ENCODE data around the gene SPNS3. TPM values are rescaled to one million over a fixed set of nuclear protein-coding genes. Genes with fewer than 3 reads are reported as not detected.
A peak's percentile ranks its signal among the peaks of the same experiment; 100 is the strongest.

SPNS3 gene
- total and polyA plus RNA-seq, 4 donors, result 0.16 to 2.3 (median 0.24) TPM

DNA sequence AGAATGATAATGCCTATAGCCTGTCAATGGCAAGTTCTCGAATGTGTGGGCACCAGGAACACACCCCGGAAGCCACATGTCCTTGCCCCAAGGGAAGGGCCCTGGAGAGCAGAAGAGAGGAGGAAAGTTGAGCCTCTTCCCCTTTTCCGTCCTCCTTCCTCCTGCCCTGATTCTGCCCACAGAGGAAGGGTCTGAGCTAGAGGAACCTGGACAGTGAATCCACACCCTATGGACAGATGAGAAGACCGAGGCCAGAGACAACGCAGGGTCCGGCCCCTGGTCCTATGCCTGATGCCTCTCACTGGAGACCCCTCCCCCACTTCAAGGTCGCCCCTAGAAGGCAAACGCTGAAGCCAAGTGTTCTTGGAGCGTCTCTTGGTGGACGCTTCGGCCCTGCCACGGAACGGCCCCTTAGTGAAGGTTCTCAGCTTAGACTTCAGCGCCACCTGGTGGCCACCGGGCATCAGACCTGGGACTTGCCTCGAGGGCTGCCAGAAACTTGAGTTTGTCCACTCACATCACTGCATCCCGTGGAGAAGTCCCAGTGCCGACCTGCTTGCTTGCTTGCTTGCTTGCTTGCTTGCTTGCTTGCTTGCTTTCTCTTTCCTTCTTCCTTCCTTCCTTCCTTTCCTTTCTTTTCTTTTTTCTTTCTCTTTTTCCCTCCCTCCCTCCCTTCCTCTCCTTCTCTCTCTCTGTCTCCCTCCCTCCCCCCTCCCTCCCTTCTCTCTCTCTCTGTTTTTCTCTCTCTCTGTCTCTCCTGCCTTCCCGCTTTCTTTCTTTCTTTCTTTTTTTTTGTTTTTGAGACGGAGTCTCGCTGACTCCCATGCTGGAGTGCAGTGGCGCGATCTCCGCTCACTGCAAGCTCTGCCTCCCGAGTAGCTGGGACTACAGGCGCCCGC lies 20.6 kb upstream of the SPNS3 start:
- peaks cover 0 to 2% (median 0%) of the 10 kb centered on the region in 4 donors for H3K4me1 ChIP-seq (ENCODE audit: control insufficient read depth in 4 of 4, insufficient read depth in 4 of 4, low read length in 3 of 4)
- TF ChIP-seq FOXA1 (IDR thresholded peaks at IDR 0.05), result no peak
- TF ChIP-seq CTCF (IDR thresholded peaks at IDR 0.05; ENCODE audit: low read depth, low read length, missing input control), result peak; percentile 92
- peak; percentile 94 to 98 for TF ChIP-seq RAD21 (IDR thresholded peaks at IDR 0.05)
- TF ChIP-seq, protein P1, sequence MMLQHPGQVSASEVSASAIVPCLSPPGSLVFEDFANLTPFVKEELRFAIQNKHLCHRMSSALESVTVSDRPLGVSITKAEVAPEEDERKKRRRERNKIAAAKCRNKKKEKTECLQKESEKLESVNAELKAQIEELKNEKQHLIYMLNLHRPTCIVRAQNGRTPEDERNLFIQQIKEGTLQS (IDR thresholded peaks at IDR 0.05), result no peak
- H3K27ac ChIP-seq (ENCODE audit: low read depth in 1 of 2, low read length in 2 of 2), result no peak overlapping the region
- H3K36me3 ChIP-seq (ENCODE audit: control insufficient read depth in 4 of 4, insufficient read depth in 3 of 4, low read depth in 1 of 4, low read length in 3 of 4), result no peaks in the 10 kb centered on the region
- H3K27me3 ChIP-seq (ENCODE audit: control insufficient read depth in 4 of 4, insufficient read depth in 4 of 4, low read length in 3 of 4), result no peaks in the 10 kb centered on the region
- no peak overlapping the region for H3K4me3 ChIP-seq (ENCODE audit: low read depth in 1 of 3, low read length in 3 of 3)
- DNase-seq (ENCODE audit: low spot score), result peak; percentile 94
- WGBS, result 36% methylated on average over 27 of the region's 27 CpGs
- no peaks in the 10 kb centered on the region for H3K9me3 ChIP-seq (ENCODE audit: control insufficient read depth in 4 of 4, low read length in 3 of 4)
- H3K9ac ChIP-seq (ENCODE audit: low read depth in 1 of 2, low read length in 2 of 2), result no peak overlapping the region

DNA sequence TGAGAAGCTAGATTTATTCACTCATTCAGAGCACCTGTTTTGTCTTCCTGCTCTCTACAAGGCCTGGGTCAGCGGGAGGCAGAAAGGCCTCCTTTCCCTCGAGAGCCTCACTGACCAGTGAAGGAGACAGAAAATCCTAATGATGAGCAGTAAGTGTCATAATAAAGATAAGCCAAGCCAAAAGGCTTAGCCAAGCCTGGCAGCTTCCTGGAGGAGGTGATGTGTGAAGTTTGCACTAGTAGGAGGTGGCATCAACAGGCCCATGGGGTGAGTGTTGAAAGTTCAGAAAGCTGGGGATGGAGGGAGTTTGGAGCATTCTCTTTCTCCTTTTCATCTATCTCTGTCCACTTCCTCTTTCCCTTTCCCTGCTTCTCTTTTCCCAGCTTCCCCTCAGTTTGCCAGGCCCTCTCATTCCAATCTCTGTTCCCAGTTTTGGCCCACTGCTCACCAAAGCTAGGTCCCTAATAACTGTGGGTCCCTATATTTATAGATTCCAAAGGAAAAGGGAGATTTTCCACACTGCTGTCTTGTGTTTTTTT lies 16.5 kb upstream of the SPNS3 start:
- Histone ChIP-seq H3K4me3 (ENCODE audit: low read depth in 1 of 3, low read length in 3 of 3) (no peak overlapping the region), H3K27me3 (ENCODE audit: control insufficient read depth in 4 of 4, insufficient read depth in 4 of 4, low read length in 3 of 4) (no peaks in the 10 kb centered on the region), H3K9me3 (ENCODE audit: control insufficient read depth in 4 of 4, low read length in 3 of 4) (no peaks in the 10 kb centered on the region), H3K27ac (ENCODE audit: low read depth in 1 of 2, low read length in 2 of 2) (no peak overlapping the region), H3K36me3 (ENCODE audit: control insufficient read depth in 4 of 4, insufficient read depth in 3 of 4, low read depth in 1 of 4, low read length in 3 of 4) (no peaks in the 10 kb centered on the region), H3K9ac (ENCODE audit: low read depth in 1 of 2, low read length in 2 of 2) (no peak overlapping the region), H3K4me1 (ENCODE audit: control insufficient read depth in 4 of 4, insufficient read depth in 4 of 4, low read length in 3 of 4) (peaks cover 0 to 5% (median 0%) of the 10 kb centered on the region in 4 donors)
- no peak for TF ChIP-seq TAF1 (conservative IDR thresholded peaks at IDR 0.05)
- no peak for TF ChIP-seq HNF4G (IDR thresholded peaks at IDR 0.05)
- TF ChIP-seq FOXA1 (IDR thresholded peaks at IDR 0.05), result no peak
- no peak for TF ChIP-seq RXRA (IDR thresholded peaks at IDR 0.05)
- TF ChIP-seq, protein P1 (IDR thresholded peaks at IDR 0.05), result no peak
- TF ChIP-seq YY1 (IDR thresholded peaks at IDR 0.05), result no peak
- TF ChIP-seq MAX (IDR thresholded peaks at IDR 0.05), result no peak
- no peak for TF ChIP-seq EGR1 (IDR thresholded peaks at IDR 0.05; ENCODE audit: low read depth in 2 of 2)
- TF ChIP-seq SP1 (IDR thresholded peaks at IDR 0.05), result no peak
- TF ChIP-seq, protein P2, sequence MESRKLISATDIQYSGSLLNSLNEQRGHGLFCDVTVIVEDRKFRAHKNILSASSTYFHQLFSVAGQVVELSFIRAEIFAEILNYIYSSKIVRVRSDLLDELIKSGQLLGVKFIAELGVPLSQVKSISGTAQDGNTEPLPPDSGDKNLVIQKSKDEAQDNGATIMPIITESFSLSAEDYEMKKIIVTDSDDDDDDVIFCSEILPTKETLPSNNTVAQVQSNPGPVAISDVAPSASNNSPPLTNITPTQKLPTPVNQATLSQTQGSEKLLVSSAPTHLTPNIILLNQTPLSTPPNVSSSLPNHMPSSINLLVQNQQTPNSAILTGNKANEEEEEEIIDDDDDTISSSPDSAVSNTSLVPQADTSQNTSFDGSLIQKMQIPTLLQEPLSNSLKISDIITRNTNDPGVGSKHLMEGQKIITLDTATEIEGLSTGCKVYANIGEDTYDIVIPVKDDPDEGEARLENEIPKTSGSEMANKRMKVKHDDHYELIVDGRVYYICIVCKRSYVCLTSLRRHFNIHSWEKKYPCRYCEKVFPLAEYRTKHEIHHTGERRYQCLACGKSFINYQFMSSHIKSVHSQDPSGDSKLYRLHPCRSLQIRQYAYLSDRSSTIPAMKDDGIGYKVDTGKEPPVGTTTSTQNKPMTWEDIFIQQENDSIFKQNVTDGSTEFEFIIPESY (IDR thresholded peaks at IDR 0.05), result no peak
- no peak for DNase-seq (ENCODE audit: low spot score)
- 87% methylated on average over 2 of the region's 2 CpGs for WGBS

Measured in liver (tissue), 9 donors.